GM21528 (cell line): ENCODE results near the gene CHAT.

Experiments used
- ATAC-seq: cut with Tn5 transposase; IDR thresholded peaks from one replicate; pipeline ENCODE4 v1.9.1; 2021; ENCODE audit warnings: mild to moderate bottlenecking, moderate library complexity; ENCODE audit not compliant: unreplicated experiment, low FRiP score

Gene CHAT

DNA sequence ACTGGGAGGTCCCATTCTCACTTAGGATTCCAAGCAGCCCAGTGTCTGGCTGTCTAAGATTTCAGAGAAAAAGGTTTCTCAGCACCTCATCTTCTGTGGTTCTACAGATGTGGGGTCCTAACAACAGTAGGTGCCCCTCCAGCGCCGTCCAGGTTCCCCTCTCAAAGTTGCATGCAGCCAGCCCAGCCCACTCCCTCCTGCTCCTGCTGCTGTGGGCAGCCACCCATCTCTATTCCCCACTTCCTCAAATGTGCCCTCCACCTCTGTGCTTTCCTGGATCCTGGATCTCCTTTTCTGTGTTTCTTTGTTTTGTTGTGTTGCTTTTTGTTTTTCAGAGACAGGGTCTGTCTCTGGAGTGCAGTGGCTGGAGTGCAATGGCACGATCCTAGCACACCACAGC is 17.0 kb upstream of the CHAT start:
- ATAC-seq: no peak

DNA sequence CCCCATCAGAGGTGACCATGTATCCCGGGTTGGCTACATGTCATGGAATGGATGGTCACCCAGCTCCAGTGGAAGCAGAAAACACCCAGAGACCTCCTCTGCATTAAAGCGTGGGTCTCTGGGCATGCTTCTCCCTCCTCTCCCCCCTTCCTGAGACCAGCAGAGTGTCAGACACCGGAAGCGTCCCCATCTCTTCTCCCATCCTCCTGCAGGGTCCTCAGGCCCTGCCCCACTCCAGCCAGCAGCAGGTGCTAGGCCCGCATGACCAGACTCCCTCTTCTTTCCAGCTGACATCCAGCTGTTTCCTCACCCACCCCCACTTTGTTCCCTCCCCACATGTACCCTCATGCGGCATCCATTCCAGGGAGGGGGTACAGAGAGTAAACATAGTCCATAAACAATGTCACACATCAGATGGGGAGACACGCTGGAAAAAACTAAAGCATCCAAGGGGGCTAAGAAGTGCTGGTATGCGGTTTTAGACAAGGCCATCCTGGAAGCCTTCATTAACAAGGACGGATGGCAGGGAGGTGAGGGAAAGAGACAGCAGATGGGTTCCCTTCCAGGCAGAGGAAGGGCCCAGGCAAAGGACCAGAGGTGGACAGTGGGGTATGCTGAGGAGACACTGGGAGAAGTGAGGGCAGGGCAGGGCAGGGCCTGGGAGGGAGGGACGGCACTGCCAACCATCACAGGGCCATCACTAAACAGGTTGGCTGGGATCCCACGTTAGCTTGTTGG is 16.2 kb upstream of the CHAT start:
- ATAC-seq: no peak

DNA sequence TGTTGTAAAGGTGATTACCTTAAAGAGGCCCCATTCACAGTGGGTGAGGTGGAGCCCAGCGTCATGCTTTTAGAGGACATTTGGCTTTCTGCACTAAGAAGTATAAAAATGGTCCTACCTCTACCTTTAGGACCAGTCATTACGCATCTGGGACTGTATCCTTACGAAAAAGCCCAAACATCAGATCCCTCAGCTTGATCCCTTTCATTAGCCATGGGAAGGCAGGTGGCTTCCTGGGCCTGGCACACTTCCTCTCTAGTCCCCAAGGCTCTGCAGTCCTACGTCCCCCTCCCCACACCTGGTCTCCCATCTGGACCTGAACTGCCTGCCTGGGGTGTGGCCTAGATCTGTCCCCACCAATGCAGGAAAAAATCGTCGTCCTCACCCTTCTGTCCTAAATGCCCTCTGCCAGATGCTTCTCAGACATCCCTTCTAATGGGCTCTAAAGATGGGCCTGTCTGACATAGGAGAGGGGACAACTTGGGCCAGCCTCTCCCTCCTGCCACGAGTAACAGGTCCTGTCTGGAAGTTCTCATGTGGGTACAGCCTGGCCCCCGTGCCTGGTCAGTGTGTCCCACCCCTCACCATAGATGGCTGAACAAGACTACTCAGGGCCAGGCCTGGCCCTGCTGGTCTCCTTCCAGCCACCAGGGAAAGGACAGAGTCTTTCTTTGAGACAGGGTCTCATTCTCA is 15.5 kb upstream of the CHAT start:
- ATAC-seq: no peak

DNA sequence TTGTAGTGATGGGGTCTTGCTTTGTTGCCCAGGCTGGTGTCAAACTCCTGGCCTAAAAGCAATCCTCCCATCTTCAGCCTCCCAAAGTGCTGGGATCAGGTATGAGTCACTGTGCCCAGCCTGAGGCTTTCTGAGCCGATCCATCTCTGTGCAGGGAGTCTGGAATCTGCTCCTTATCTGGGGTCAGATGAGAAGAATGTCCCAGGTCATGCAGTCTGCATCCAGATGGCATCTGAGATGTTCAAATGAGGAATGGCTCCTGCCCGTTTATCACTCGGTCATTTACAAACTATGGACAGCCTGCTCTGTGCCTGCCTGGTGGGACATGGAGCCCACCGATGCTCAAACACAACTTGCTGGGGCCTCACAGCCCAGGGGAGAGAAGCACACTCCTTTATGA is 14.9 kb upstream of the CHAT start:
- no peak for ATAC-seq

DNA sequence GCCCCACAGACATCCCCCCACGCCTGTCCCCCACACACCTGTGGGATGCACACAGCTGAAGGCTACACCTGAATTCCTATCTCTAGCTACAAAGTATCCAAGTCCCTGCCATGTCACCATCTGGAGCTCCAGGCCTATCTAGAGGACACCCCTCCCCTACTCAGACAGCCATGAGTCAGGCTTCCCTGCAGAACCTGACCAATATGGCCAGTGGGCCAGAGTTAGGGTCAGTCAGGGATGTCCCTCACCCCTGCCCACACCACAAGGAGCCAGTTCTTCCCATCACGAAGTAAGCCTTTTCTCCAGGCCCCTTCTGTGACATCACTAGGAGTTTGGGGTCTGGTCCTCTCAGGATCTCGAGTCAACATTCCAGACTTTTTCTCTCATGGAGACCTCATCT is 14.3 kb upstream of the CHAT start:
- no peak for ATAC-seq

DNA sequence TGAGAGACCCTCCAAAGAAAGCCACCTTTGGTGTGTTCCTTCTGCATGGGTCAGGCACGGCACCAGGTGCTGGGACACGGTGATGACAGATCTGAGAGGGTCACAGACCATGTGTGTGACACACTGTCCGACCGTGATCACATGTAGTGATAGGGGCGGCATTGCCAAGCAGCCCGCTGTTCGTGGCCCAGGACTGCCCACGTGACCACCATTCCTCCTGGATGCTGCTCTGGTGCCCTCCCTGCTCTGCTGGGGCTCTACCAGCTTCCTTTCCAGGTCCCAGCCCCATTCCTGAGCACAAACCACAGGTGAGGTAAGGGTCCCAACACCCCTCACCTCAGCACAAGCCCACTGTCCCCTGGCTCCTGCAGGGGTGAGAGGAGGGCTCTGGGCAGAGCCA is 13.8 kb upstream of the CHAT start:
- ATAC-seq: no peak

DNA sequence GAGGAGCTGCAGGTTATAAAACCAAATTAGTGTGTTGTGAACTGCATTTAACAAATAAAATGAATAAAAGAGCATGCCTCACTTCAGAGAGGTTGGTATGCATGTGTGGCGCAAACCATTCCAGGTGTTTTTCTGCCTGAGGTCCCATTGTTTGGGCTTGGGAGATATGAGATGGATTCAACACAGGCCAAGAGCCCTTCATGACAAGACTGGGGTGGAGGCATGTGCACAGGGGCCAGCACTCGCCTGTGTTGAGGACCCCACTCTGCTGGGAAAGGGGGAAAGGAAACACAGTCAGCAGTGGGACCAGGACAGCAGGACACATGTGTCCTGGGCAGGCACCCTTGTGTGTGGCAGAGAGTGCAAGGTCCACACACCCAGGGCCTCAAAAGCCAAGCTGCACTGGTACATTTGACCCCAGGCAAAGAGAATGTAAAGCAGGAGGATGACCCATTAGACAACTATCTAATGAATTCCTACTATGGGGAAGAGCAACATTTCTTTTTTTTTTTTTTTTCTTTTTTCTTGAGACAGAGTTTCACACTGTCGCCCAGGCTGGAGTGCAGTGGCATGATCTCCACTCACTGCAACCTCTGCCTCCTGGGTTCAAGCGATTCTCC is 12.9 kb upstream of the CHAT start:
- ATAC-seq: no peak

DNA sequence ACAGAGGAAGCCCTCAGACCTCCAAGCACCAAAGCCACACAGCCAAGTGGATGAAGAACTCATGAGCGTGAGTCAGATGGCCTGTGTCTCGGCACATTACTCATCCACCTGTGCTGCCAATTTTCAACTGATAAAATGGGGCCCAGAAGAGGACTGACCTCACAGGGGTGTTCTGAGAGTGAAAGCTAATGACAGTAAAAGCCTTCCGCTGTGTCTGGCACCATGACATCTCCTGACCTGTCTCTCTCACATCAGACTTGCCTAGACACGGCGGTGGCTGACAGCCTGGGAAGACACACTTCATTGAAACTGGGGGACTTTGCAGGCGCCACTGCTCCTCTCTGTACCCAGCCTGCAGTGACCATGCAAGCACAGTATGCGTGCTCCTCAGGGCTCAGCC is 12.0 kb upstream of the CHAT start:
- ATAC-seq: no peak

DNA sequence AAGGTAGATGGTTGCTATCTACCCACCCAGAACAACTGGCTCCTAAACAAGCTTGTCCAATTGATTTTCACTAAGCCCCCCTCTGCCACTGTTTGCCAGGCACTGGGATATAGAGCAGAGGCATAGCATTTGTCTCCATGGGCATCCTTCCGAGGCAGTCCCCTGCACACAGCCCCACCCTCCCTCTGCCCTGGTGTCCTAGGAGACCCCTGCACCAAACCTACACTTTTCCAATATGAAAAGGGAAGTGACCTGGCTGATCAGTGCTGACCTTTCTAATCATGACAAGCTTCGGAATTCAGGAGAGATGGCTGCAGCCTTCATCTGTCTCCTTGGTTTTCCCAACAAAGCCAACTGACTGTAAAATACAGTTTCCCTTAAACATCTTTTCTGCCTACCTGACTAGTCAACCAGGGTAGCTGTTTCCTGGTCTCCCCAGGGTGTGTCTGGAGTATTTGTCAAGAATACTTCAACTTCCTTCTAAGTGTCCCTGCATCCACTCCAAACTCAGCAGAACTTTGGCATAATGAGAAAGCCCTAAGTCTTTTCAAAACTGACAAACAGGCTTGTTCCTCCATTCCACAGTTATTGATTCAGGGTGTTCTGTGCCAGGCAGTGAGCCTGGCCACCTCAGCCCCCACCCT is 11.3 kb upstream of the CHAT start:
- no peak for ATAC-seq

DNA sequence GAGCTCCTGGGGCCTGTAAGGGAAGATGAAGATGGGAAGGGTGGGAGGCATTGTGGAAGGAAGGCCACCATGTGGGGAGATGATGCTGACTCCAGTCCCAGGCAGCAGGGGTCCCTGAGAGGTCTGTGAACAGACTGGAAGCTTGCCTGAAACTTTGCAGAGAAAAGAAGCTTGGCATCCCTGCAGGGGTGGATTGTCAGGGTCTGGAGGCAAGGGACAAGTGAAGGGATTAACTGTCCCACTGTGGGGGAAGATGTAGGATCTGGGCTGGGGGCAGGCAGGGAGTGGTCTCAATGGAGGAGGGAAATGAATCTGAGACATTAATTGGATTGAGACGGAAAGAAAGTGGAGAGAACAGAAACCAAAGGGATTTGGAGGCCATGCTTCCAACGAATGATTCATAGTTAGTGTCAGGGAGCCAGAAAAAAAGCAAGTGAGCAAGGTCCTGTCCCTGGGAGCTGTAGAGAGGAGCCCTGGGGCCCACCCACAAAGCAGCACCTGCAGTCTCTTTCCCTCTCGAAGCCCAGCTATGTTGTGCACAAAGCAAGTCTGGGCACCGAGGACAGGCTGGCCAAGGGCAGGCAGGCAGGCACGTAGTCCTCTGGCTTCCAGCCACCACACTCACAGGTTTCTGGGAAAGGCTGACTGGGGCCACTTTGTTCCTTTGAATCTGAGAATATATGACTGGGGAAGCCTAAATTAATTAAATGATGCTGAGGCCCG is 8.5 kb upstream of the CHAT start:
- no peak for ATAC-seq

DNA sequence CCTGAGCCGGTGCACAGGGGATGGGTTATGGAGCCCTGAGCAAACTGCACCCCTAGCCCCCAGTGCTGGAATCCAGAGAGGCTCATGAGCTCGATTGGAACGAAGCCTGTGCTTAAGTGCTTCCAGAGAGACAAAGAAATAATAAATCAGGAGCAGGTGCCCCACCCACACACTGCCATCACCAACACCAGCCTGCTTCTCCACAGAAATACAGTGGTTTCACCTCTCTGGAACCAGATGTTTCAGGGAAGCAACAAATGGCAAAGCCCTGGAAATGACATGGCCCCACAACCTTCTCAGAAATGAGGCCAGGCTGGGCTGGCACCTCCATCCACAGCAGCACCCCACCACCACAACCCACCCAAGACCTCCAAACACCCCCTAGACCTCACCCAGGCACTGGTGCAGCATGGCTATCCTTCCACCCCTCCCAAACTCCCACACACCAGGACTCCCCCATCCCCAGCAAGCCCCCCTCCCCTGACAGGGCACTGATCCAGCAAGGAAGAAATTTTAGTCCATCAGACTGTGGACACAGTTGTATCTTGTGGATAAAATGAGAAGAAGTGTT is 7.8 kb upstream of the CHAT start:
- no peak for ATAC-seq

DNA sequence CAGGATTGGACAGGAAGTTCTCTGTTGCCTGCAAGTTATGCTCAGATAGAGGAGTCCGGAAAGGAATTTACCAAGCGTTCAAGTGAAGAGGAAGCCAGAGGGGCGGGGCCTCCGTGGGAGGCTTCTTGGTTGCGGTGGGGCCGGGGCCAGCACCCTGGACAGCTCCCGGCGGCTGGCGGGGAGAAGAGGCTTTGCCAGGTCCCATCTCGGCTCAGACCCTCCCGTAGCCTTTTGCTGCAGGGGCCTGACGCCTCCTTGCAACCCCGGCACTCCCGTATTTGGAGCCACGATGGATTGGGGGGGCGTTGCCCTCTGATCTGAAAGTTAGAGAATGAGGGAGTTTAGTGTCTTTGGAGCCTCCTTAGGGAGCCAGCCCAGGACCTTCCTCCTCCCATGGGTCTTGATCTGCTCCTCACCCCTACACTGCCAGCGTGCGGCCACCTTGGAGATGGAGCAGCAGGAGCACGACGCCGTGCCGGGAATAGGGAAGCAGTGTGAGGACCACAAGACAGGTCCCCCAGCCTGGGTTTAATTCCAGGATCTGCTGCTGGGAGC is 6.8 kb upstream of the CHAT start:
- peak; percentile 78 for ATAC-seq

DNA sequence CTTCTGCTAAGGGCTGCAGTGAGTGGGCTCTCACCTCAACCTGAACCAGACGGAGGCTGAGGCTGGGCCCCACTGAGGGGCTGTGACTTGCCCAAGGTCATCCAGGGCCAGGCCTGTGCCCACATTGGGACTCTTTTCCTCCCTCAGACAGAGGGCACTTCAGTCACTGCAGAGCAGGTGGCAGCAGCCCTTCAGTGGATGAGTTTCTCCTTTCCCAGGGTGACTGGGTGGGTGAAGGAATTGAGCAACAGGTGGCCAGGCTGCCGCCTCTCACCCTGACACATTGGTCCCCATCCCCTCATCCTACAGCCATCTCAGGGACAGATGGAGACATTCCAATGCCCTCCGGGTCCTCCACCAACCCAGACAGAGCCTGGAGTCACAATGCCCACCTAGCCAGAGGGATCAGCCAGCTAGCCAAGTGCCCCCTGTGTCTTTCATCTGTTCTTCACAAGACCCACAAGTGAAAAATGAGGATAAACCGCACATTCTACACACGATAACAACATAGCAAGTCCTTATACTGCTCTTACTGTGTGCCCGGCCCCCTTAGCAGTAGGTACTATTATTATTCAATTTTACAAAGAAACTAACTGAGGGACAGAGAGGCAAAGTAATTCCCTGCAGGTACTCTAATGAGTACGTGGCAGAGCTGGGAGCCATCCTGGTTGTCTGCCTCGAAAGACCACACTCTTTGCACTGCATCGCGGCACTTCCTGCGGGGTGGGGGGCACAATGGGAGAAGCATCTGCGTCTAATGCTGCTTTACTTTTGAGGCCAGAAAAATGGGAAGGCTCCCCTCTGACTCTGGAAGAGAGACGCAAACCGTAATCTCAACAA is 5.5 kb upstream of the CHAT start:
- ATAC-seq: no peak

DNA sequence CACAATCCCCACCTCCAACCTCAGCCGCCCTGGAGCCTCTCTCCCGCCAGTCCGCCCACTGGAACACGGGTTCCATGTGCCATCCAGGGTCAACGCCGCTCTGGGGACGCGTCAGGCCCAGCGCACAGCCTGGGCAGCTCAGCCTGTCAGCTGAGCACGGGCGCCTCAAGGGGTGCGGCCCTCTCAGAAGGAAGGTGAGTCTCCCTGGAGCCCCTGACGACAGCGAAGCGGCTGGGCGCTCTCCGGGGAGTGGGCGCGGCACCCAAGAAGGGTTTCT is 4.9 kb upstream of the CHAT start:
- ATAC-seq: no peak

DNA sequence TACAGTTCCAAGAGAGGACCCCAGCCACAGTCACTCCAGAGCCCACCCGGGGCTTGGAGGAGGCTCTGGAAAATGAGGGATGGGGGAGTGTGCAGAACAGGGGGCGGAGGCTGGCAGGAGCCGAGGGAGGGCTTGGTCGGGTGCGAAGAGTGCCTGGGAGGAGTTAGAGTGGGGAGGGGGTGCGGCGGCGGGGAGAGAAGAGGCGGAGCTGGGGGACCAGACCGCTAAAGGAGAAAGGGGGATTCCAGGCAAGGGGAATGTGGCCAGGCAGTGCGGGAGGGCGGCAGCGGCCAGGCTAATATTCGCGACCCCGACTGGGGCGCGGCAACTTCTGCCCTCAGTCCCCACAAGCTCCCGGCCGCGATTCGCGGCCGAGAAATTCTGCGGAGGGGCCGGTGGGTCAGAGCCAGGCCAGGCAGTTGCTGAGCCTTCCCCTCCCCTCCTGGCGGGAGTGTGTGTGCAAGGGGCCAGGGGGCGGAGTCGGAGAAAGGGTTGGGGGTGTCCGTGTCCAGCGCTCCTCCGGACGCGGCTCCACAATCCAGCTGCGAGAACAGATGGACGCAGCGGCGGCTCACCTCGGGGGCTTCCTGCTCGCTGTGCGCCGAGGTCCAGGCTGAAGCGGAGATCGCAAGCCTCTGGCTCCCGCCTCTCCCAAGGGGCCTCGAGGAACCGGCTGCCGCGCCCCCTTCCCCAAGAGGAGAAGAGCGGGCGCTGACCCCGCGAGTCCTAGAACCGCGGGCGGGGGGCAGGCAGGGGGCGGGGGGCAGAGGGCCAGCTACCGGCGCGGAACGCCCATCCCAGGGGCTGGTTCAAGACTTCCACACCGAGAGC is 4.3 kb upstream of the CHAT start:
- no peak for ATAC-seq

DNA sequence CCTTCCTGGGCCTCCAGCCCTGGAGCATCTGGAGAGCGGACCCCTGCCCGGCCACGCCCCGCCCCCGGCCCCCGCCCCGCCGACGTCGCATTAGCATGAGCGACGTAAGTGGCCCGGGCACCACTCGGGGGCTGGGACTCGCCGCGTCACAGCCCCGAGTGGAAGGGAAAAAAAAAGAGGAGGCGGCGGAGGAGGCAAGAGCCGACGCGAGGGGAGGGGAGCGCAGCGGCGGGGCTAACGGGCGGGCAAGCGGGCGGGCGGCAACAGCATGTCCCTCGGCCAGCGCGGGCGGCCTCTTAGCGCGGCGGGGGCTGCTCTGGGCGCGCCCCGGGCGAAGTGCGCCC is 3.8 kb upstream of the CHAT start, which contains the start of gene SLC18A3:
SLC18A3 (plus strand) TSS at position 197 of the 344 bp plus-strand sequence. CDS start 431 bp downstream, outside the sequence.
- ATAC-seq: no peak

DNA sequence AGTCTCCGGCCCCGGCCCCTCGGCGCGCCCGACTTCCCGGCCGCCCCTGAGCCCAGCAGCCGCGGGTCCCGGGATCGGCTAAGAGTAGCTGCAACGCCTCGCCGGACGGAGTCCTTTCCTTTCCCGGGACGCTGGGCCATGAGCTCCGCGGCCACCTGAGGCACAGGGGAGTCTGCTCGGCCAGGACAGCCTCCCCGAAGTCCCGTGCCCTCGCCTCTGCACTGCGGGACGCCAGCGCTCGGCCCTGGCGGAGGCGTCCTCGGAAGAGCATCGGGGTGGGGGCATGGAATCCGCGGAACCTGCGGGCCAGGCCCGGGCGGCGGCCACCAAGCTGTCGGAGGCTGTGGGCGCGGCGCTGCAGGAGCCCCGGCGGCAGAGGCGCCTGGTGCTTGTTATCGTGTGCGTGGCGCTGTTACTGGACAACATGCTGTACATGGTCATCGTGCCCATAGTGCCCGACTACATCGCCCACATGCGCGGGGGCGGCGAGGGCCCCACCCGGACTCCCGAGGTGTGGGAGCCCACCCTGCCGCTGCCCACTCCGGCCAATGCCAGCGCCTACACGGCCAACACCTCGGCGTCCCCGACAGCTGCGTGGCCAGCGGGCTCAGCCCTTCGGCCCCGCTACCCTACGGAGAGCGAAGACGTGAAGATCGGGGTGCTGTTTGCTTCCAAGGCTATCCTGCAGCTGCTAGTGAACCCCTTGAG is 3.2 kb upstream of the CHAT start:
- no peak for ATAC-seq
